ENCODE results near the gene NPAS3.

NPAS3 gene

DNA sequence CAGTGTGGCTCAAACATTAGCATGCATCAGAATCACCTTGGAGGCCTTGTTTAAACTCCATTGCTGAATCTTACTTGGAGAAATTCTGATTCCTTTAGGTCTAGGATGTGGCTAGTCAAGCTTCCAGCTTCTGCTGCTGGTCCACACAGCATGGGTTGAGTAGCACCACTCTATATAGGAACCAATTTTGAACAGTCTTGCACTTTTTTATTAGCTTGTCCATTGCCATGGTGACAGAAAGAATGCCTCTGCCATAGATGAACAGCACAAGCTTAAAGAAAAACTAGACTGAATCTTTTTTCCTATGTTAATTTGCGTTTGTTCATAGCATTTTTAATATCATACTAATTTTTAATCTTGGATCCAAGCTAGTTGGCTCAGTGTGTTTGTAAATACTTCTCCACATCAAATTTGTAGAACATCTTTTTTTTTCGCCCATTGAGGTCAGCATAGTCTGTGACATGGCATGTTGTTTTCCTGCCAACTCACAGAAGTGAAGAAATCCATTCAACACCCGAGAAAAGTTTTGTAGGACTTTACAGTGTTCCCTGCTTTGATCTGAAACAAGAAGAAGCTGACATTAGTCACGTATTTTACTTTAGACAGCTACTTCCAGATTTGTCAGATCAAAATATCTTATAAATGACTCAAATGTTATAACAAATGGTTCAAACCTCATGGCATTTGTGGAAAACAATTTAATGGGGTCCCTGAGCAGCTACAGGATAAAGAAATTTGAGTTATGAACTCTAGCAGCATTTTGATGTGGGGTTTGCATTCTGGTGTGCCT lies 573.4 kb downstream of the NPAS3 start:
- DNase-seq (ENCODE audit: low read depth in 2 of 2), result no peak

DNA sequence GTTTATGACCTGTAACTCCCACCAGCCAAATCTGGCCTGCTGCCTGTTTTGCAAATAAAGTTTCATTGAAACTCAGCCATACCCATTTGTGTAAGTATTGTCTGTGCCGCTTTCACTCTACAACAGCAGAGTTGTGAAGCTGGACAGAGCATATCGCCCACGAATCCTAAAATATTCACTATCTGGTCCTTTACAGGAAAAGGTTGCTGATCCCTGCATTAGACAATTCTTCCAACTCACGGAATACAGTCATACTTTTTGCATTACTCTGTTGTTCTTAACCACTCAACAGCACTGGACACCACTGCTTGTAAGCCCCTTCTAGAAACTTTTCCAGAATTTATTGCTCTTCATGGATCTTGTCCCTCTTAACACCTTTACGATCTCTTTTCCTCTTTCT lies 576.8 kb downstream of the NPAS3 start:
- DNase-seq (ENCODE audit: low read depth in 2 of 2), result no peak

- no peak for DNase-seq (ENCODE audit: low read depth in 2 of 2)
Observed at GRCh38 chr14:33515899-33516298, 577.2 kb downstream of the NPAS3 start.

DNA sequence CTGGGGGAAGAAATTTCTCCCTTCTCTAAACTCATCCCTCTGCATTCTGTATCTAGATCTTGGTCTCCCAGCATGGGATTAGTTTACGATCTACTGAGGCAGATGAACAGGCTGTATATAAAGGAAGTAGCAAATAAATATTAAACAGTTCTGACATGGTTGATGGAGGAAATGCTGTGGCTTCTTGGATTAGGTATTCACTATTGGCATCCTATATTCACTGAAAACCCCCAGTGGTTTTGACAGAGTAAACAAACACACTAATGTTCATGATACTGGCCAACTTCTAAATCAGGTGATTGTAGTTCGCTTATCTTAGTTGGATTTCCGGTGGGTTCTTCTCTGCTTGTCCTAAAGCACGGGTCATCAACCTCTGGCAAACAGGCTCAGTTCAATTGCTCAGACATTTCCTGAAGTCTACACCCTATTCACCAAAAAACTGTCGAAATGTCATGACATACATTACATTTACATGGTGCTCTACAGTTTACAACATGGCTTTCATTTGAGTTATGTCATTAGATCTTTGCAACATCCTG lies 578.3 kb downstream of the NPAS3 start:
- no peak for DNase-seq (ENCODE audit: low read depth in 2 of 2)

DNA sequence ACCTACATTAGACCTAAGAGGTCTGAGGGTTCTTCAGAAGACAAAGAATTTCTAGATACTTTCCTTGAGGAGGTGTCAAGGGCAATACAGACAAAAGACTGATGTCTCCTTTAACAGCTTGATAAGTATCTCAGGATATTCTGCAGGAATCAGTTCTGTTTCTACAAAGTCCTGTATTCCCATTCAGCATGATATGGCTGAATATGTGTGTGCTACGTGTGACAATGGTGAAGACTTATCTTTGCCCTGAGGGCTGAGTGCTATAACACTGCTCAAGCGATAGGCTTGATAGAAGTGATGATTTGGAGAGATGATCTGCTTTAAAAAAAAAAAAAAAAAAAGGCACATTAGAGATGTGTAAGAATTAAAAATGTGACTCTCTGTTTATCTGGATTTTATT lies 582.5 kb downstream of the NPAS3 start:
- DNase-seq (ENCODE audit: low read depth in 2 of 2), result no peak

DNA sequence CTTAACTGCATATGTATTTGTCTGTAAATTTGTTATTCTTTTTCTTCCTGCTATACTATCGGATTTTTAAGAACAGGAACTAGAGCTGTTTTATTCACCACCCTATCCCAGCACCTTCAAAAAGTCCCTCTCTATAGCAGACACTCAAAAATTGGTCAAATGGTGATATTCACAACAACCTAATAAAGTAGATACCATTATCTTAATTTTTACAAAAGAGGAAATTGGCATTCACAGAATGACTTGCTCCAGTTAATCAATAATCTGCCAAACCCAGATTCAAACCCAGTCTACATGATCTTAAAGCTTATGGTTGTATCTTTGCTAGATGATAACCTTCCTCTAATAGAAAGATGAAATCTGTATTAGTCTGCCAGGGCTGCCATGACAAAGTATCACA lies 585.6 kb downstream of the NPAS3 start:
- DNase-seq (ENCODE audit: low read depth in 2 of 2), result no peak

GRCh38 chr14:33525626-33526025 lies 586.9 kb downstream of the NPAS3 start:
- no peak for DNase-seq (ENCODE audit: low read depth in 2 of 2)

DNA sequence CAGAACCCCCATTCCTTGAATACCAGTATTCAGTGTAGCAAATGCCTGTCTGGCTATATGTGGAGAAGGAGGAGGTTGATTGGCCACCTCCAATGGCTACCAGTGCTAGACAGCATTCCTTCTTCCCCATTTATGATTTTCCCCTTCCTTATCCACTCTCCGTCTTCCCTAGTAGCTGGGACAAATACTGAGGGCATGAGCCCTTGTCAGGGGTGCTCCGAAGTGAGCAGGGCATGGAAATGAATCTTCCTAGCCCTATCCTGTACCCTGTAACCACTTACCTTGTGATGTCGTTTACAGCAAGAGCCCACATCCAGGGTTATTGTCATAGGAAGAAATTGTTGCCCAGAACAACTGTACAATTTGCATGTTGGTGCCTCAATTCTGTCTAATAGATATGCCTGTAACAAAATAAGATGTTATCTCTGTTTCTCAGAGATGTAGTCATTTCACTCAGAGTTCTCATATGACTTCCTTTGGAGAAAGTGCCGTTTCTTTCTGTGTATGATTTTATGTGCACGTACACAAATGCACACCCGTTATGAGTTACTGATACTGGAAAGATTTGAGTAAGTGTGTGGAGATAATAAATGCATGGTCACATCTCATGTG lies 588.5 kb downstream of the NPAS3 start:
- no peak for DNase-seq (ENCODE audit: low read depth in 2 of 2)

DNA sequence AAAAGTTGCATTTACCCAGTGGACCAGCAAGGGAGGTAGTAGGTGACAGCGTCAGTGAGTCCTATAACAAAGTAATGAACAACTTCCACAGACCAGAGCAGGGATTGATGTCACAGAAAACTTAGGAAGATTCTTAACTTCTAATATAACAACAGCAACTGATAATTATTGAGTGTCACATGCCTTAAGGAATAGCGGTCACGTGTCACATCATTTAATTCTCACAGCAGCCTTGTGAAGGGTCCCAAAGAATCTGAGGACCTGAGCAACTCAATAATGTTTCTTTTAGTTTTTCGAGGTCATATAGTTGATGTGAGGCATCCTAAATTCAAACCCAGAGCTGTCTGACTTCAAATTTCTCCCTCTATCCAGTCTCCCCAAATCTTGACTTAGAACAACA lies 590.0 kb downstream of the NPAS3 start:
- DNase-seq (ENCODE audit: low read depth in 2 of 2), result no peak

GRCh38 chr14:33529787-33530757 lies 591.4 kb downstream of the NPAS3 start:
- no peak for DNase-seq (ENCODE audit: low read depth in 2 of 2)

DNA sequence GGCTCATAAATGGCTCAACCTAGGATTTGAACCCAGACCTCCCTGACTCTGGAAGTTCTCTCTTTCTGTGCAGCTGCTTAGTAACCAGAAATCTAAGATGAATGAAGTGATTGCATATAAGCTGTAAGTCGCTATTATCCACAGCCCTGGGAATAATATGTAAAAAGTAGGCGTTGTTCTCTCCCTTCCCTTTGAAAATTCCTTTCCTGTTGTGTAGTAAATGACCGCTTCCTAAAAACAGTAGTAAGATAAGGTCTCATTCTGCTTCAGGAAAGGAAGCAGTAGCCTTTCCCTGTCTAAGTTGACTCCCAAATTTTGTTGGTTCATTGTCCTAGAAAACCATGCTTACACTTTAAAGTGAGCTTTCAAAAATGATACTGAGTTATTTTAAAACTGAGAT lies 593.9 kb downstream of the NPAS3 start:
- no peak for DNase-seq (ENCODE audit: low read depth in 2 of 2)

GRCh38 chr14:33534104-33534503 lies 595.4 kb downstream of the NPAS3 start:
- no peak for DNase-seq (ENCODE audit: low read depth in 2 of 2)

DNA sequence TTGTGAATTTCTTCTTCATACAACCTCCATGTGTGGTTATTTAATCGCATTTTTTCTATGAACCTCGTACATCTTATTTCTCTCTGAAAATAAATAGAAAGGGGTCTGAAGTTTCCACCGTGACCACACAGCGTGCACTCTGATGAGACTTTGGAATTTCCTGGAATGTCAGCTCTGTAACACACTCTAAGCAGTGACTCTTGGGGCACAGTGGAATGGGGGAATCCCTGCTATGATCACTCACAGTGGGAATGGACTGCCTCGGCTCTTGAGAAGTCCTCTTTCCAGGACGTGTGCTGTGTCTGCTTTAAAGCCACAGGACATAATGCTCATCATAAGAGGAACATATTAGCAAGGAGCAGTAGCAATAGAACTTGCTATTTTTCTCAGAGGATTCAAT lies 596.0 kb downstream of the NPAS3 start:
- DNase-seq (ENCODE audit: low read depth in 2 of 2), result no peak

- no peak for DNase-seq (ENCODE audit: low read depth in 2 of 2)
Observed at GRCh38 chr14:33539918-33540357, 601.3 kb downstream of the NPAS3 start.

DNA sequence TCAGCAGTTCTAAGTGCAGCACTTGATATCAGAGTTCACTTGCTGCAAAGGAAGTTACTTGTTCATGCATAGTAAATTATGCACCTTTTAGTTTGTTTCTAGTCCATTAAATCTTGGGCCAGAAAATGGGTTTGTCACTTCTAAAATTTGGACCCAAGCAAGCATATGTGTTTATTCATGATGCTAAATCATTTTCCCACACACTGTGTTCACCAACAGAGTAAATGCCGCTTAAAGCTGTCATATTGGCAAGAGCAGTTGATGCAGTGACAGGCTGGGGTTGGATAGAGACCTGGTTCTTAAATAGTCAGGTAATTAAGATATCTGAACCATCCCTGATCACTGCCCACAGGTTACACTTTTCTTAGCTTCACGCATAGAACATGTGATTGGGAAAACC lies 602.5 kb downstream of the NPAS3 start:
- no peak for DNase-seq (ENCODE audit: low read depth in 2 of 2)

DNA sequence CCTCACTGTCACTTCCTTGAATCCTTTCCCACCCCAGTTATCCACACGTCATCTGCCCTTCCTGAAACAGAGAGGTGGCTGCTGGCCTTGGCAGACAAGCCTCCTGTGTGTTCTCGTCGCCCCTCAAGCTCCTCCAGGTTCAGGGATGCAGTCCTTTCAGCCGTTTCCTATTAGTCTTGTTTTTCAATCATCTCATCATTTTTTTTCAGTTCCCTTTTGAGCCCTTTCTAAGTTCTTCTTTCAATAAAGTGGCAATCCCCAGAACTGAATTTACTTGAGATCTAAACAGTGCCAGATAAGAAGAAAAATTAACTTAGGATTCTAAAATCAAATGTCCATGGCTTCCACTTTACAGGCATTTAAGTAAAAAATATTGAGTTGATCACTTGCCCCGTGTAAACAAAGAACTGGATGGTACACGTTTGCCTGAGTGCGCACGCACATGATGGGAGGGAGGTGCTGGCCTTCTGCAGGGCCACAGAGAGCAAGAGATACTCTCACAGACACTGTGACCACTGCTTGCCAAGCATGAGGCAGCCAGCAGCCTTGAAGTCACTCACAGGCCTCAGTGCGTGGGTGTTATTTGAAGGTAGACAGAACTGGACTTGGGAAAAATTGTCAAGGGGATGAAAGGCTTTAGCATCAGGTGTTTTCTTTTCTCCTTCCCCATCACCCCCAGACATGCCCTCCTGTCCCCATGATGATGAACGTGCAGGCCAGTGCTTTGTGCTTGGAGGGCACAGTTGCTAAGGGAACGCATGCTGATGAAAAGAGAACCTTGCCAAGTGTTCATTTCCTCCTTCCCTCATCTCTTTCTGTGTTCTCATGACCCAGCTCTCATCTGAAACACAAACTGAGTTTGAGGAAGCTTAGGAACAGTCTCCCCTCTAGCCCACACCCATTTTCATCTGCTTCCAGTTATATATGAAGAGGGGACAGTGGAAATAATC lies 603.9 kb downstream of the NPAS3 start:
- no peak for DNase-seq (ENCODE audit: low read depth in 2 of 2)

GRCh38 chr14:33545696-33546095 lies 607.0 kb downstream of the NPAS3 start:
- DNase-seq (ENCODE audit: low read depth in 2 of 2), result no peak

DNA sequence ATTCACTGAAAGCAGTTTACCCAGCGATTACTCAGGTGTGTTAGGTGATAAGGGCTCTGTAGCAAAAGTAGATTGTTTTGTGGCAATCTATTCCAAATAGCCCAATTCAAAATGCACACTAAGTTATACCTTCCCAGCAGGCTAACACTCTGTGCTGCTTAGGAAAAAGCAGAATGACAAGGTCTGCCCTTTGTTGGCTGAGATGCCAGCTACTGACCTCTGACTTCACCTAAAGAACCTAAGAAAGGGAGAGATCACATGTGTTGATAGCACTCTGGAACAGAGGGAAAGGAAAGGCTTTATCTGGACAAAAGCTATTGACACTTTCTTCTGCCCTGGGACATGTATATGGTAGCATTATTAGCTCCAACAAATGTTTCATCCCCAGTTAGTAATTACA lies 609.9 kb downstream of the NPAS3 start:
- no peak for DNase-seq (ENCODE audit: low read depth in 2 of 2)

DNA sequence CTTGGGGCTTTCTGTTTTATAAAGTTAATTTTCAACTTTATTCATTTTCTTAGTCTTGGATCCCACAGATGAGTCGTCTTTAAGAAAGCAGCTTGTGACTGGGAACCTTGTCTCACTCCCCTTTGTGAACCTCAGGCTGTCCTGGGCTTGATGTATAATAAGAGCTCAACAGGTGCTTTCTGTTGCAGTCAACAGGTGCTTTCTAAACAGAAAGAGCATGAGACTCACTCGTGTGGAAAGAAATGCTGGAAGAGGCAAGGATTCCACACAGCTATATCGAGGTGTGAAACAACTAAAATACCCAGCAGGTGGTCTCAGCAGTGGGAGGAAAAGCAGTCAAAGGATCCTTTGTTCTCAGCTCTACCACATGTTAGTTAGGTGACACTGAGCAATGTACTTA lies 613.3 kb downstream of the NPAS3 start:
- DNase-seq (ENCODE audit: low read depth in 2 of 2), result no peak

- DNase-seq (ENCODE audit: low read depth in 2 of 2), result no peak
Observed at GRCh38 chr14:33553706-33554278, 615.1 kb downstream of the NPAS3 start.

DNA sequence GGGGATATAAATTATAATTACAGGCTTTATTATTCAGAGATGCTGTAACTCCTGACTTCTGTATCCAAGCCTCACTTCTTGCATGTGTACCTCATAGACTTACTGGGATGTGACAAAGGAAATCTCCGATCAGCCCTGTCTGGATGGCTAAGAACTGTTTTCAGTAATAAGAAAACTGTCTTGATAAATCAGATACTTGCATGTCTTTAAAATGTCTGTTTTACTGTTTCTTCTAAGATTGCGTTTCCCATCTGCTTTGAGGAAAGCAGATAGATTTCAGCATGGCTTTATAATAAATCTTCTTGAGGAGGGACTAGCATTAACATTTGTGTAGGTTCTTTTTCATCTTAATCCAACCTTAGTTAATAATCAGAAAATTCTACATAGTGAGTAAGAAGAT lies 616.3 kb downstream of the NPAS3 start:
- no peak for DNase-seq (ENCODE audit: low read depth in 2 of 2)

All from stimulated activated CD8-positive, alpha-beta memory T cell treated with anti-CD3 and anti-CD28 coated beads, Interleukin-7, amount 100 ng/mL, for 1 hour (primary cell).